ENCODE measurements around the gene ABHD12B.
A peak's percentile ranks its signal among the peaks of the same experiment; 100 is the strongest.

Gene ABHD12B

GRCh38 chr14:50947446-50947845 is 75.6 kb downstream of the ABHD12B start:
- DNase-seq (ENCODE audit: low spot score) = no peak
- ATAC-seq (ENCODE audit: low read depth) = no peak
- no peaks in the 10 kb centered on the region for H3K9me3 ChIP-seq (ENCODE audit: severe bottlenecking)

GRCh38 chr14:50948205-50948604 is 76.4 kb downstream of the ABHD12B start:
- no peaks in the 10 kb centered on the region for H3K9me3 ChIP-seq (ENCODE audit: severe bottlenecking)
- H3K27me3 ChIP-seq (ENCODE audit: insufficient read depth, poor library complexity, severe bottlenecking) = no peaks in the 10 kb centered on the region
- no peak overlapping the region for H3K4me3 ChIP-seq (ENCODE audit: severe bottlenecking)
- ATAC-seq (ENCODE audit: low read depth) = no peak
- no peak for DNase-seq (ENCODE audit: low spot score)
- no peak overlapping the region for H3K27ac ChIP-seq (ENCODE audit: poor library complexity, severe bottlenecking)
- peaks cover 10% of the 10 kb centered on the region for H3K4me1 ChIP-seq (ENCODE audit: insufficient read depth, poor library complexity, severe bottlenecking)
- H3K36me3 ChIP-seq (ENCODE audit: low read depth) = no peaks in the 10 kb centered on the region
- TF ChIP-seq CTCF (IDR thresholded peaks at IDR 0.05; ENCODE audit: poor library complexity, severe bottlenecking) = no peak

More at GRCh38 chr14:50947446-50947845, 75.6 kb downstream of the ABHD12B start:
- Histone ChIP-seq H3K36me3 (ENCODE audit: low read depth) (peaks cover 4% of the 10 kb centered on the region), H3K27me3 (ENCODE audit: insufficient read depth, poor library complexity, severe bottlenecking) (no peaks in the 10 kb centered on the region), H3K27ac (ENCODE audit: poor library complexity, severe bottlenecking) (peak overlapping the region; percentile 5), H3K4me3 (ENCODE audit: severe bottlenecking) (no peak overlapping the region), H3K4me1 (ENCODE audit: insufficient read depth, poor library complexity, severe bottlenecking) (peaks cover 10% of the 10 kb centered on the region)
- no peak for TF ChIP-seq CTCF (IDR thresholded peaks at IDR 0.05; ENCODE audit: poor library complexity, severe bottlenecking)

DNA sequence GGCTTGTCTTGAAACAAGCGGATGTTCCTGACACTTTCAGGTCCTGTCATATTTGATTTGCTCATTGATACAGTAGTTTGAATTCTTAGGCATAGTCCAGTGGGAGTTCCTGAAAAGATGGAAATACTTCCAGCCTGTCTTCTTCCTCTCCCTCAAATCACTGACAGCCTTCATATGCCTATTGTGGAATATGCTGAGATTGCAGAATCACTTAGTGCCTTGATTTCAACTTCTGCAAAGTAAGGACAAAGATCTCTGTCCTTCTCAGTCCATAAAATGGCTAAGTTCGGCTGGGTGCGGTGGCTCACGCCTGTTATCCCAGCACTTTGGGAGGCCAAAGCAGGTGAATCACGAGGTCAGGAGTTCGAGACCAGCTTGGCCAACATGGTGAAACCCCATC is 79.2 kb downstream of the ABHD12B start:
- H3K36me3 ChIP-seq (ENCODE audit: low read depth) = no peaks in the 10 kb centered on the region
- no peaks in the 10 kb centered on the region for H3K9me3 ChIP-seq (ENCODE audit: severe bottlenecking)
- peaks cover 29% of the 10 kb centered on the region for H3K4me1 ChIP-seq (ENCODE audit: insufficient read depth, poor library complexity, severe bottlenecking)
- DNase-seq (ENCODE audit: low spot score) = no peak
- H3K27ac ChIP-seq (ENCODE audit: poor library complexity, severe bottlenecking) = no peak overlapping the region
- no peak overlapping the region for H3K4me3 ChIP-seq (ENCODE audit: severe bottlenecking)
- H3K27me3 ChIP-seq (ENCODE audit: insufficient read depth, poor library complexity, severe bottlenecking) = no peaks in the 10 kb centered on the region
- TF ChIP-seq CTCF (IDR thresholded peaks at IDR 0.05; ENCODE audit: poor library complexity, severe bottlenecking) = no peak
- no peak for ATAC-seq (ENCODE audit: low read depth)

DNA sequence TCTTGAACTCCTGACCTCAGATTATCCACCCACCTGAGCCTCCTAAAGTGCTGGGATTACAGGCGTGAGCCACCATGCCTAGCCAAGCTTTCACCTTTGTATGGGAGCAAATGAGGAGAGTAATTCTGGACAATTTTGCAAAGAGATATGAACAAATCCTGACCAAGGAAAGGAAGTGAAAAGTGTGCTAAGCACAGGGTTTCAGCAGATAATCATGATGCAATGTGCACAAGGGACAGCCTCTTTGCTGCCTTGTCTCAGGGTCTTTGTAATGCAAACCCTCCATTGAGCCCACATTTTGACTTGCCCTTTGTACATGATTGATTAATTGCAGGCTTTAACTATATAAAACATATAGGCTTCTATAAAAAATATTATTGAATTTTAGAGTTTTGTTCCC is 81.6 kb downstream of the ABHD12B start:
- ATAC-seq (ENCODE audit: low read depth) (no peak), DNase-seq (ENCODE audit: low spot score) (no peak)
- H3K27ac ChIP-seq (ENCODE audit: poor library complexity, severe bottlenecking) = peak overlapping the region; percentile 94

More for the DNA sequence above, 81.6 kb downstream of the ABHD12B start:
- Histone ChIP-seq H3K4me1 (ENCODE audit: insufficient read depth, poor library complexity, severe bottlenecking) (peaks cover 19% of the 10 kb centered on the region), H3K36me3 (ENCODE audit: low read depth) (no peaks in the 10 kb centered on the region), H3K27me3 (ENCODE audit: insufficient read depth, poor library complexity, severe bottlenecking) (no peaks in the 10 kb centered on the region), H3K4me3 (ENCODE audit: severe bottlenecking) (no peak overlapping the region), H3K9me3 (ENCODE audit: severe bottlenecking) (no peaks in the 10 kb centered on the region)
- TF ChIP-seq CTCF (IDR thresholded peaks at IDR 0.05; ENCODE audit: poor library complexity, severe bottlenecking) = no peak

All from RWPE2 (cell line).